Mucosa of descending colon (tissue), 3 donors: ENCODE measurements around the gene PCDH9. TPM values are rescaled to one million over a fixed set of nuclear protein-coding genes. Genes with fewer than 3 reads are reported as not detected.
A peak's percentile ranks its signal among the peaks of the same experiment; 100 is the strongest.

ENCODE experiments used
- ATAC-seq: fragments of 200-7000 bp; cut with Tn5 transposase; one replicate; pipeline ENCODE4 v1.9.1; 2020; ENCODE audit warnings: mild to moderate bottlenecking, moderate library complexity
- DNase-seq, 3 donors: peaks; one replicate each; pipeline ENCODE4 v3.0.0-alpha.2; 2020
- H3K36me3 ChIP-seq: fragments of 200-600 bp; one replicate; pipeline ENCODE4 v1.8.0; 2021; ENCODE audit warnings: low read depth, mild to moderate bottlenecking
- H3K4me1 ChIP-seq: fragments of 200-600 bp; one replicate; pipeline ENCODE4 v1.8.0; 2021; ENCODE audit warnings: low read depth, mild to moderate bottlenecking
- H3K4me3 ChIP-seq: fragments of 200-600 bp; one replicate; pipeline ENCODE4 v1.8.0; 2021; ENCODE audit warnings: mild to moderate bottlenecking
- H3K9me3 ChIP-seq: fragments of 200-600 bp; one replicate; pipeline ENCODE4 v1.8.0; 2021; ENCODE audit warnings: mild to moderate bottlenecking
- CTCF ChIP-seq: fragments of 200-600 bp; IDR thresholded peaks from one replicate; pipeline ENCODE4 v1.8.0; 2022; ENCODE audit warnings: antibody characterized with exemption, mild to moderate bottlenecking
- intact Hi-C, 2 donors: fragments of 100-400 bp; cut with DNase I in 1 of 2; cut with micrococcal nuclease in 1 of 2; formaldehyde crosslinking; loops; one replicate each; pipeline versions ENCODE4 v1.11.0 to v1.11.1; 2022; cut with DNase I, micrococcal nuclease
- total RNA-seq, 3 donors: library from RNA; stranded (reverse); fragmentation: NEBNext Ultra II Directional in 2 of 3; extraction: Animal tissue kit (Norgen Biotek cat#: 25700) in 2 of 3; gene quantifications; one replicate each; pipeline versions ENCODE4 v1.2.1 to v1.2.4, GENCODE V29; 2021 to 2023
- donor health status: DM: no; HTN: no; CAD: no; lungs with moderate emphysema.
- donor health status: DM: no; HTN: no; CAD: no.
- donor health status: DM: no; HTN: yes; CAD: no.

The PCDH9 gene
- total RNA-seq, 3 donors from 2014 or later, result 0.58 to 5.0 (median 0.80) TPM

- Histone ChIP-seq H3K4me1 (no peaks in the 10 kb centered on the region), H3K9me3 (no peaks in the 10 kb centered on the region), H3K36me3 (no peaks in the 10 kb centered on the region), H3K4me3 (no peak overlapping the region)
- intact Hi-C loops, result no loop called here
- ATAC-seq, result no peak
- no peak for DNase-seq
- TF ChIP-seq CTCF, result no peak
Observed at GRCh38 chr13:66659286-66659685, 570.9 kb downstream of the PCDH9 start.

GRCh38 chr13:66657165-66657881, 572.8 kb downstream of the PCDH9 start:
- TF ChIP-seq CTCF, result no peak
- Histone ChIP-seq H3K4me3 (no peak overlapping the region), H3K9me3 (no peaks in the 10 kb centered on the region), H3K36me3 (no peaks in the 10 kb centered on the region), H3K4me1 (no peaks in the 10 kb centered on the region)
- ATAC-seq, result no peak
- intact Hi-C loops, result no loop called here
- peak in 1 of 3 donors; percentile 37 for DNase-seq

- TF ChIP-seq CTCF, result no peak
- no peaks in the 10 kb centered on the region for H3K4me1 ChIP-seq
- H3K36me3 ChIP-seq, result no peaks in the 10 kb centered on the region
- H3K9me3 ChIP-seq, result no peaks in the 10 kb centered on the region
- DNase-seq (no peak), ATAC-seq (no peak)
- H3K4me3 ChIP-seq, result no peak overlapping the region
- intact Hi-C loops, result no loop called here
Observed at GRCh38 chr13:66655847-66656454, 574.2 kb downstream of the PCDH9 start.

- Histone ChIP-seq H3K4me1 (no peaks in the 10 kb centered on the region), H3K9me3 (no peaks in the 10 kb centered on the region), H3K4me3 (no peak overlapping the region), H3K36me3 (no peaks in the 10 kb centered on the region)
- DNase-seq (no peak), ATAC-seq (no peak)
- intact Hi-C loops, result no loop called here
- TF ChIP-seq CTCF, result no peak
Observed at GRCh38 chr13:66644855-66645460, 585.2 kb downstream of the PCDH9 start.

GRCh38 chr13:66640231-66640630, 589.9 kb downstream of the PCDH9 start:
- no peaks in the 10 kb centered on the region for H3K4me1 ChIP-seq
- intact Hi-C loops, result no loop called here
- DNase-seq (no peak), ATAC-seq (no peak)
- H3K36me3 ChIP-seq, result no peaks in the 10 kb centered on the region
- no peak overlapping the region for H3K4me3 ChIP-seq
- H3K9me3 ChIP-seq, result no peaks in the 10 kb centered on the region
- no peak for TF ChIP-seq CTCF
